NCI-H2107 treated with DMSO at 0.1 percent for 48 hours (cell line): Measurements from ENCODE around the gene TWNK.

Experiments
- DNase-seq: peaks from one replicate; lab custom pipeline; 2025; ENCODE audit not compliant: unreplicated experiment; lab: John Stamatoyannopoulos, UW

Gene TWNK

GRCh38 chr10:101010329-101010728 lies 23.0 kb downstream of the TWNK start:
- DNase-seq, result no peak

- DNase-seq, result no peak
These were observed 24.4 kb downstream of the TWNK start for GRCh38 chr10:101011517-101012423.

- DNase-seq, result peak; percentile 69
These were observed 25.4 kb downstream of the TWNK start for GRCh38 chr10:101012525-101013364.

GRCh38 chr10:101013365-101013825 lies 26.1 kb downstream of the TWNK start:
- no peak for DNase-seq

- DNase-seq, result no peak
These were observed 27.0 kb downstream of the TWNK start for GRCh38 chr10:101014230-101014884.

- no peak for DNase-seq
These were observed 27.7 kb downstream of the TWNK start for GRCh38 chr10:101014966-101015581.

GRCh38 chr10:101015582-101015973 lies 28.2 kb downstream of the TWNK start:
- DNase-seq, result no peak

- DNase-seq, result no peak
These were observed 29.5 kb downstream of the TWNK start for GRCh38 chr10:101016814-101017213.

GRCh38 chr10:101018118-101018599 lies 30.8 kb downstream of the TWNK start:
- DNase-seq, result no peak

GRCh38 chr10:101018600-101019439 lies 31.5 kb downstream of the TWNK start:
- DNase-seq, result no peak

GRCh38 chr10:101019440-101019703 lies 32.0 kb downstream of the TWNK start:
- DNase-seq, result no peak

GRCh38 chr10:101020427-101021075 lies 33.2 kb downstream of the TWNK start:
- DNase-seq, result no peak

- no peak for DNase-seq
These were observed 33.9 kb downstream of the TWNK start for GRCh38 chr10:101021239-101021638.

GRCh38 chr10:101021692-101022251 lies 34.4 kb downstream of the TWNK start:
- DNase-seq, result no peak

- DNase-seq, result no peak
These were observed 35.8 kb downstream of the TWNK start for GRCh38 chr10:101022967-101023705.

GRCh38 chr10:101027106-101027720 lies 39.9 kb downstream of the TWNK start:
- DNase-seq, result no peak

- no peak for DNase-seq
These were observed 41.3 kb downstream of the TWNK start for GRCh38 chr10:101028446-101029337.
